HCT116 (cell line): Measurements from ENCODE around the gene LDHD. TPM values are rescaled to one million over a fixed set of nuclear protein-coding genes. Genes with fewer than 3 reads are reported as not detected.

Experiments used
- ATAC-seq: fragments of 200-7000 bp; cut with Tn5 transposase; 2 replicates; pipeline ENCODE4 v1.9.1; 2020; ENCODE audit warnings: mild to moderate bottlenecking, moderate library complexity
- BruUV-seq: library from RNA; stranded (reverse); fragments of 400-500 nt; replicated peaks from 2 replicates; lab custom pipeline; 2021; lab: Mats Ljungman, UMichigan
- CTCF ChIA-PET: fragments of 300-600 bp; sonication (Branson Sonifier 250); formaldehyde crosslinking; loops from one replicate; lab custom pipeline; 2021; ENCODE audit warnings: antibody characterized with exemption; lab: Charles Lee
- POLR2A ChIA-PET: fragments of 300-600, 350-600 bp; sonication (Branson Sonifier 250); formaldehyde crosslinking; loops from one replicate; lab custom pipeline; 2021; ENCODE audit warnings: antibody characterized with exemption; lab: Charles Lee
- RAD21 ChIA-PET, 2 experiments: fragments of 300-600 bp; sonication (Branson Sonifier 250); formaldehyde crosslinking; loops; one replicate each; lab custom pipeline; 2023; ENCODE audit warnings: low total read pairs in 2 of 2; ENCODE audit not compliant: uncharacterized antibody in 2 of 2, unreplicated experiment in 2 of 2, low non-redundant PET in 1 of 2; lab: Charles Lee
- DNase-seq: peaks from one replicate; pipeline ENCODE4 v3.0.0-alpha.2; 2010; ENCODE audit warnings: low read depth, low spot score
- H2AFZ ChIP-seq: fragments of 200-600 bp; shearing (Covaris generic), sonication (generic); 2 replicates; pipeline ENCODE4 v1.6.1; 2017; ENCODE audit warnings: low read depth, mixed run types, mixed read lengths, antibody characterized with exemption, low read length; ENCODE audit not compliant: poor library complexity, severe bottlenecking
- H3K27ac ChIP-seq: 2 replicates; pipeline ENCODE4 v1.5.1; 2012; ENCODE audit warnings: low read depth, low read length
- H3K27me3 ChIP-seq: fragments of 200-600 bp; sonication (generic); 2 replicates; pipeline ENCODE4 v1.6.1; 2016; ENCODE audit warnings: mixed run types, low read length, mixed read lengths; ENCODE audit not compliant: insufficient read depth
- H3K36me3 ChIP-seq, 2 experiments: fragments of 200-500 bp in 1 of 2; fragments of 200-600 bp in 1 of 2; sonication (Bioruptor generic) in 1 of 2; sonication (generic) in 1 of 2; 2 replicates each; pipeline versions ENCODE4 v1.5.1 to v1.6.1; 2014 to 2016; ENCODE audit warnings: low read length in 2 of 2, inconsistent platforms in 1 of 2, mixed read lengths in 1 of 2, mixed run types in 1 of 2; ENCODE audit not compliant: insufficient read depth in 2 of 2, control insufficient read depth in 1 of 2
- H3K4me1 ChIP-seq, 2 experiments: fragments of 200-600 bp in 1 of 2; sonication (generic) in 1 of 2; 2 replicates each; pipeline versions ENCODE4 v1.5.1 to v1.6.1; 2012 to 2017; ENCODE audit warnings: low read length in 2 of 2, inconsistent platforms in 1 of 2, mild to moderate bottlenecking in 1 of 2, mixed read lengths in 1 of 2, mixed run types in 1 of 2, moderate library complexity in 1 of 2; ENCODE audit not compliant: insufficient read depth in 2 of 2, control insufficient read depth in 1 of 2
- H3K4me2 ChIP-seq: fragments of 200-600 bp; sonication (generic); 2 replicates; pipeline ENCODE4 v1.6.1; 2017; ENCODE audit warnings: mixed run types, low read length, mixed read lengths
- H3K4me3 ChIP-seq, 2 experiments: fragments of 200-600 bp in 1 of 2; sonication (generic) in 1 of 2; replicated peaks in 1 of 2; 2 replicates each; pipeline ENCODE4 v1.5.1; 2011 to 2016; ENCODE audit warnings: low read length in 2 of 2, control low read depth in 1 of 2, low read depth in 1 of 2, mild to moderate bottlenecking in 1 of 2, mixed read lengths in 1 of 2, mixed run types in 1 of 2
- H3K79me2 ChIP-seq: fragments of 200-600 bp; sonication (generic); 2 replicates; pipeline ENCODE4 v1.6.1; 2017; ENCODE audit warnings: mild to moderate bottlenecking, mixed run types, low read length, moderate library complexity, mixed read lengths; ENCODE audit not compliant: insufficient read depth
- H3K9ac ChIP-seq: fragments of 200-600 bp; sonication (generic); 2 replicates; pipeline ENCODE4 v1.6.1; 2016; ENCODE audit warnings: low read length, mixed read lengths
- H3K9me2 ChIP-seq: fragments of 200-600 bp; sonication (generic), shearing (Covaris generic); 2 replicates; pipeline ENCODE4 v1.6.1; 2017; ENCODE audit warnings: mixed run types, mild to moderate bottlenecking, moderate library complexity; ENCODE audit not compliant: insufficient read depth
- H3K9me3 ChIP-seq, 2 experiments: fragments of 200-500 bp in 1 of 2; fragments of 200-600 bp in 1 of 2; sonication (Bioruptor generic) in 1 of 2; sonication (generic) in 1 of 2; 2 replicates each; pipeline ENCODE4 v1.6.1; 2014 to 2017; ENCODE audit warnings: low read length in 2 of 2, mixed read lengths in 2 of 2, inconsistent platforms in 1 of 2, low read depth in 1 of 2, mild to moderate bottlenecking in 1 of 2, mixed run types in 1 of 2, moderate library complexity in 1 of 2; ENCODE audit not compliant: control insufficient read depth in 1 of 2, insufficient read depth in 1 of 2
- H4K20me1 ChIP-seq: fragments of 200-600 bp; sonication (generic), shearing (Covaris generic); 2 replicates; pipeline ENCODE4 v1.6.1; 2017; ENCODE audit warnings: mixed run types, mild to moderate bottlenecking, moderate library complexity; ENCODE audit not compliant: insufficient read depth
- CBX3 ChIP-seq: IDR thresholded peaks from 2 replicates; pipeline ENCODE4 v1.6.1; 2012; ENCODE audit warnings: low read depth
- CEBPB ChIP-seq: IDR thresholded peaks from 2 replicates; pipeline ENCODE4 v1.6.1; 2012; ENCODE audit warnings: low read depth
- JUND ChIP-seq: IDR thresholded peaks from 2 replicates; pipeline ENCODE4 v1.6.1; 2012
- MAX ChIP-seq: IDR thresholded peaks from 2 replicates; pipeline ENCODE4 v1.6.1; 2012
- POLR2A ChIP-seq: IDR thresholded peaks from 2 replicates; pipeline ENCODE4 v1.7.0; 2011; ENCODE audit warnings: borderline replicate concordance; ENCODE audit not compliant: insufficient read depth, insufficient read length; ENCODE audit errors: extremely low read depth
- RAD21 ChIP-seq: IDR thresholded peaks from 2 replicates; pipeline ENCODE4 v1.6.1; 2012; ENCODE audit warnings: low read depth, mild to moderate bottlenecking
- REST ChIP-seq: IDR thresholded peaks from 2 replicates; pipeline ENCODE4 v1.6.1; 2012; ENCODE audit warnings: low read depth
- SP1 ChIP-seq: IDR thresholded peaks from 2 replicates; pipeline ENCODE4 v1.6.1; 2012; ENCODE audit warnings: low read depth
- SRF ChIP-seq: IDR thresholded peaks from 2 replicates; pipeline ENCODE4 v1.6.1; 2012; ENCODE audit warnings: low read depth
- TCF7L2 ChIP-seq: IDR thresholded peaks from 2 replicates; pipeline ENCODE4 v1.7.0; 2011; ENCODE audit warnings: borderline replicate concordance, inconsistent platforms; ENCODE audit not compliant: insufficient read depth, insufficient read length; ENCODE audit errors: extremely low read depth
- ZNF274 ChIP-seq: fragments of 200-500 bp; sonication (Bioruptor generic); IDR thresholded peaks from 2 replicates; pipeline ENCODE4 v1.6.1; 2014; ENCODE audit warnings: mild to moderate bottlenecking, low read depth, low read length, inconsistent platforms
- intact Hi-C: fragments of 100-400 bp; cut with micrococcal nuclease; formaldehyde crosslinking; loops from 2 replicates; pipeline ENCODE4 v1.10.0; 2022
- total RNA-seq: library from RNA; stranded (reverse); gene quantifications from one replicate; pipeline ENCODE4 v1.2.1, GENCODE V29; 2021; ENCODE audit not compliant: unreplicated experiment
- TF ChIP-seq, protein P1 (sequence below): IDR thresholded peaks from 2 replicates; pipeline ENCODE4 v1.6.1; 2011; ENCODE audit warnings: mild to moderate bottlenecking, low read length, moderate library complexity; ENCODE audit not compliant: insufficient replicate concordance; ENCODE audit errors: extremely low read depth

The LDHD gene
- total RNA-seq, 1 experiment from 2014 or later: 3.4 TPM

DNA sequence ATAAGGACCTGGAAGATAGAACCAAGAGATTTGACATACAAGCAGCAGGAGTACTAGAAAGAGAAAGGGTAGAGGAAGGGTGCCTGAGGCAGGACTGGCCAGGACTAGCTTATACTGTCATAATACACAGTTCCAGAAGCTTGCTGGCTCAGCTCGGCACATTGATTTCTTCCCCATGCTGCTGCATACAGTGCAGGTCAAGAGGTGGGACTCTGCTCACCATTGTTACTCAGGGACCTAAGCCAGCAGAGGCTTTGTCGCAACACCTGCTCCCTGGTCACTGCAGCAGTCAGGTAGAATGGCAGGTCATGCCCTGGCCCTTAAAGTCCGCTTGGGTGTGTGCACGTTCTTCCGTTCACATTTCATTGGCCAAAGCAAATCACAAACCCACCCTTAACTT, 32.8 kb downstream of the LDHD start:
- Histone ChIP-seq H3K27ac (no peak overlapping the region), H3K9ac (no peak overlapping the region), H4K20me1 (no peaks in the 10 kb centered on the region), H3K9me2 (no peaks in the 10 kb centered on the region), H3K9me3 (no peaks in the 10 kb centered on the region), H3K4me1 (peaks cover 7 to 24% of the 10 kb centered on the region in 2 experiments), H3K79me2 (peaks cover 45% of the 10 kb centered on the region), H3K27me3 (no peaks in the 10 kb centered on the region), H2AFZ (no peak overlapping the region), H3K4me2 (no peak overlapping the region), H3K4me3 (no peak overlapping the region), H3K36me3 (no peaks in the 10 kb centered on the region)
- no TSS peak for BruUV-seq
- intact Hi-C loops: no loop called here
- CTCF ChIA-PET: interaction anchor here (1.0 kb wide), 1 partner anchor 85 kb away, joined by 4 read pairs; the partner anchor contains the start of gene ZNRF1
- ATAC-seq (no peak), DNase-seq (no peak)
- RAD21 ChIA-PET: no interaction called here
- TF ChIP-seq SRF (no peak), REST (no peak), TCF7L2 (no peak), CEBPB (no peak), MAX (no peak), JUND (no peak), ZNF274 (no peak), POLR2A (no peak), RAD21 (no peak), SP1 (no peak), CBX3 (no peak)
- TF ChIP-seq, protein P1, sequence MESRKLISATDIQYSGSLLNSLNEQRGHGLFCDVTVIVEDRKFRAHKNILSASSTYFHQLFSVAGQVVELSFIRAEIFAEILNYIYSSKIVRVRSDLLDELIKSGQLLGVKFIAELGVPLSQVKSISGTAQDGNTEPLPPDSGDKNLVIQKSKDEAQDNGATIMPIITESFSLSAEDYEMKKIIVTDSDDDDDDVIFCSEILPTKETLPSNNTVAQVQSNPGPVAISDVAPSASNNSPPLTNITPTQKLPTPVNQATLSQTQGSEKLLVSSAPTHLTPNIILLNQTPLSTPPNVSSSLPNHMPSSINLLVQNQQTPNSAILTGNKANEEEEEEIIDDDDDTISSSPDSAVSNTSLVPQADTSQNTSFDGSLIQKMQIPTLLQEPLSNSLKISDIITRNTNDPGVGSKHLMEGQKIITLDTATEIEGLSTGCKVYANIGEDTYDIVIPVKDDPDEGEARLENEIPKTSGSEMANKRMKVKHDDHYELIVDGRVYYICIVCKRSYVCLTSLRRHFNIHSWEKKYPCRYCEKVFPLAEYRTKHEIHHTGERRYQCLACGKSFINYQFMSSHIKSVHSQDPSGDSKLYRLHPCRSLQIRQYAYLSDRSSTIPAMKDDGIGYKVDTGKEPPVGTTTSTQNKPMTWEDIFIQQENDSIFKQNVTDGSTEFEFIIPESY: no peak
- POLR2A ChIA-PET: no interaction called here
